Brain microvascular endothelial cell (primary cell): Measurements from ENCODE around the gene DOK3.

ENCODE experiments used
- DNase-seq: peaks from one replicate; pipeline ENCODE4 v3.0.0-alpha.2; 2020
- H3K27ac ChIP-seq: fragments of 250-450 bp; sonication (Bioruptor Pico); 2 replicates; pipeline ENCODE4 v1.5.1; 2020; ENCODE audit warnings: mild to moderate bottlenecking, moderate library complexity
- H3K27me3 ChIP-seq: fragments of 250-450 bp; sonication (Bioruptor Pico); replicated peaks from 2 replicates; pipeline ENCODE4 v1.5.1; 2020; ENCODE audit warnings: mild to moderate bottlenecking
- H3K36me3 ChIP-seq: fragments of 250-450 bp; sonication (Bioruptor Pico); replicated peaks from 2 replicates; pipeline ENCODE4 v1.5.1; 2020; ENCODE audit warnings: mild to moderate bottlenecking
- H3K4me3 ChIP-seq: 2 replicates; pipeline ENCODE4 v1.5.1; 2011; ENCODE audit warnings: low read depth, mild to moderate bottlenecking, control low read depth, low read length, moderate library complexity
- CTCF ChIP-seq: IDR thresholded peaks from 2 replicates; pipeline ENCODE4 v1.5.1; 2011; ENCODE audit warnings: low read depth, mild to moderate bottlenecking, moderate library complexity, low read length, control low read depth, inconsistent platforms; ENCODE audit errors: missing control alignments
- in situ Hi-C: cut with HindIII; loops from 2 replicates; pipeline ENCODE4 v1.10.0; 2017; ENCODE audit warnings: low sequenced_read_pairs, low pct_ligation_motif_present

Gene DOK3

DNA sequence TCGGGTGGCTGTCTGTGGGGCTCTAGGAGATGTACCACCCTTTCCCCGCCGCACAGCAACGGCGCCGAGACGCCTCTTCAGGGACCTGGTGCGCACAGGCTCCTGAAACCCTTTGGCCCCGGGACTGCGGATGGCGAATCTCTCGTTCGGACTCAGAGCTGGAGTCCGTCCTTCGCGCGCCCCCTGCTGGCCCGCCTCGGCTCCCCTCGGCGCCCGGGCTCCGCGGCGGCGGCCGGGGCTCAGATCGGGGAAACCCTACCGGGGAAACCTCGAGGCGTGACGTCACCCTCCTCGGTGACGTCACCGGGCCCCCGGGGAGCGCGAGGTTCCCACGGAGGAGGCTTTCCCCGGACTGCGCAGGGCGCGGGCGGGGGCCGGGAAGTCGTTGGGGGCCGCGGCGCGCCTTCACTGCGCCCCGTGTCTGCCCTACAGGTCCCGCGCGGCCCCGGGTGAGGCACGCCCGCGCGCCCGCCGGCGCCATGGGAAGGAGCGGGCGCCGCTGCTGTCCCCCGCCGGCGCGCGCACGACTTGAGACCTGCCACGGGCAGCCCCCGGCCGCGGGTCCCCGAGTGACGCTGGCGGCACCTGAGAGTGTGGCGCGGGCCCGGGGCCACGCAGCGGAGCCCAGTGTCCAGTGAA is 55.1 kb downstream of the DOK3 start:
- peak overlapping the region; percentile 43 for H3K4me3 ChIP-seq
- peaks cover 26% of the 10 kb centered on the region for H3K36me3 ChIP-seq
- H3K27me3 ChIP-seq, result no peaks in the 10 kb centered on the region
- in situ Hi-C loops, result no loop called here
- H3K27ac ChIP-seq, result peak overlapping the region; percentile 71
- DNase-seq, result peak; percentile 85
- TF ChIP-seq CTCF, result peak; percentile 65

GRCh38 chr5:177453852-177454396 is 55.7 kb downstream of the DOK3 start:
- TF ChIP-seq CTCF, result no peak
- H3K4me3 ChIP-seq, result peak overlapping the region; percentile 31
- no peaks in the 10 kb centered on the region for H3K27me3 ChIP-seq
- peaks cover 20% of the 10 kb centered on the region for H3K36me3 ChIP-seq
- no peak for DNase-seq
- in situ Hi-C loops, result no loop called here
- H3K27ac ChIP-seq, result no peak overlapping the region

GRCh38 chr5:177452688-177453638 is 56.7 kb downstream of the DOK3 start:
- in situ Hi-C loops, result no loop called here
- DNase-seq, result no peak
- Histone ChIP-seq H3K36me3 (peaks cover 11% of the 10 kb centered on the region), H3K4me3 (no peak overlapping the region), H3K27me3 (no peaks in the 10 kb centered on the region), H3K27ac (no peak overlapping the region)
- TF ChIP-seq CTCF, result no peak
